Measurements from ENCODE around the gene ADARB2. TPM values are rescaled to one million over a fixed set of nuclear protein-coding genes. Genes with fewer than 3 reads are reported as not detected.
"Not testable (repeated sequence)": the region's sequence is repeated elsewhere in the genome, so short reads cannot be mapped to it uniquely, and the experiment has no call there.

The ADARB2 gene
- total and polyA plus RNA-seq, 5 donors, result 0.53 to 1.6 (median 0.59) TPM

- no peaks in the 10 kb centered on the region for H3K27me3 ChIP-seq (ENCODE audit: control insufficient read depth, insufficient read depth)
- WGBS, result 77% methylated on average over 19 of the region's 19 CpGs
- intact Hi-C loops (cut with DNase I), result no loop called here
- no peak overlapping the region for H3K27ac ChIP-seq (ENCODE audit: low read length)
- no peak overlapping the region for H3K4me3 ChIP-seq (ENCODE audit: low read length)
- no peaks in the 10 kb centered on the region for H3K9me3 ChIP-seq (ENCODE audit: control insufficient read depth, low read length)
- DNase-seq, result no peak
- no peak for ATAC-seq
- no peaks in the 10 kb centered on the region for H3K4me1 ChIP-seq (ENCODE audit: control insufficient read depth, insufficient read depth, low read length)
Measured at GRCh38 chr10:1465418-1465911, 271.9 kb downstream of the ADARB2 start.

- H3K27me3 ChIP-seq (ENCODE audit: control insufficient read depth, insufficient read depth), result no peaks in the 10 kb centered on the region
- no peaks in the 10 kb centered on the region for H3K4me1 ChIP-seq (ENCODE audit: control insufficient read depth, insufficient read depth, low read length)
- intact Hi-C loops (cut with DNase I), result no loop called here
- H3K4me3 ChIP-seq (ENCODE audit: low read length), result no peak overlapping the region
- ATAC-seq (no peak), DNase-seq (no peak)
- 21% methylated on average over 17 of the region's 17 CpGs for WGBS
- H3K27ac ChIP-seq (ENCODE audit: low read length), result no peak overlapping the region
- H3K9me3 ChIP-seq (ENCODE audit: control insufficient read depth, low read length), result no peaks in the 10 kb centered on the region
Measured at GRCh38 chr10:1464881-1465417, 272.4 kb downstream of the ADARB2 start.

- H3K27me3 ChIP-seq (ENCODE audit: control insufficient read depth, insufficient read depth); H3K4me1 ChIP-seq (ENCODE audit: control insufficient read depth, insufficient read depth, low read length); H3K9me3 ChIP-seq (ENCODE audit: control insufficient read depth, low read length); H3K27ac ChIP-seq (ENCODE audit: low read length); H3K4me3 ChIP-seq (ENCODE audit: low read length); ATAC-seq; DNase-seq; intact Hi-C loops (cut with DNase I): not testable (repeated sequence)
- 88% methylated on average over 26 of the region's 26 CpGs for WGBS
Measured at GRCh38 chr10:1463971-1464370, 273.4 kb downstream of the ADARB2 start.

GRCh38 chr10:1462994-1463633, 274.2 kb downstream of the ADARB2 start:
- WGBS, result 83% methylated on average over 23 of the region's 23 CpGs
- no peaks in the 10 kb centered on the region for H3K4me1 ChIP-seq (ENCODE audit: control insufficient read depth, insufficient read depth, low read length)
- ATAC-seq (no peak), DNase-seq (no peak)
- no peak overlapping the region for H3K4me3 ChIP-seq (ENCODE audit: low read length)
- intact Hi-C loops (cut with DNase I), result no loop called here
- no peaks in the 10 kb centered on the region for H3K27me3 ChIP-seq (ENCODE audit: control insufficient read depth, insufficient read depth)
- no peak overlapping the region for H3K27ac ChIP-seq (ENCODE audit: low read length)
- H3K9me3 ChIP-seq (ENCODE audit: control insufficient read depth, low read length), result no peaks in the 10 kb centered on the region

- intact Hi-C loops (cut with DNase I), result no loop called here
- WGBS, result 85% methylated on average over 1 of the region's 1 CpG
- H3K4me3 ChIP-seq (ENCODE audit: low read length), result no peak overlapping the region
Measured at GRCh38 chr10:1462521-1462920, 274.8 kb downstream of the ADARB2 start.

GRCh38 chr10:1462032-1462431, 275.3 kb downstream of the ADARB2 start:
- 75% methylated on average over 5 of the region's 5 CpGs for WGBS
- ATAC-seq, result no peak
- Histone ChIP-seq H3K4me3 (ENCODE audit: low read length) (no peak overlapping the region), H3K27me3 (ENCODE audit: control insufficient read depth, insufficient read depth) (no peaks in the 10 kb centered on the region), H3K9me3 (ENCODE audit: control insufficient read depth, low read length) (no peaks in the 10 kb centered on the region), H3K4me1 (ENCODE audit: control insufficient read depth, insufficient read depth, low read length) (no peaks in the 10 kb centered on the region), H3K27ac (ENCODE audit: low read length) (no peak overlapping the region)
- intact Hi-C loops (cut with DNase I), result no loop called here
- no peak for DNase-seq

More at GRCh38 chr10:1462521-1462920, 274.8 kb downstream of the ADARB2 start:
- Histone ChIP-seq H3K4me1 (ENCODE audit: control insufficient read depth, insufficient read depth, low read length) (no peaks in the 10 kb centered on the region), H3K27ac (ENCODE audit: low read length) (no peak overlapping the region), H3K9me3 (ENCODE audit: control insufficient read depth, low read length) (no peaks in the 10 kb centered on the region), H3K27me3 (ENCODE audit: control insufficient read depth, insufficient read depth) (no peaks in the 10 kb centered on the region)
- DNase-seq, result no peak
- no peak for ATAC-seq

DNA sequence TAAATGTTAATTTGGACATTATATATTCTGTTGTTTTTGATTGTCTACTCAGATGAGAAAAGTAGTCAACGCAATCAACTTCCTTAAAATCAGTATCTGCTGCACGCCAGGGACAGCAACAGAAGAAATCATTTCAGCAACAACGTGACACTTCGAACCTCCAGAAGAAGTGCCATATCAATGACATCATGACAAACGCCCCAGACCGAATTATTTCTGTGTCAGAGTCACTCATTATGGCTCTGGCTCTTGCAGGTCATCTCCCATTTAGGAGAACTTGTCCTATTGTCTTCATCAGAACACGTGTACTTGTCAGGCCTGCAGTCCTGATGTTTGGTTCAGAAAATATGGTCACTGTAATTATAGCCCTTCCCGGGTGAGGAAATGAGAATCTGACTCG, 276.3 kb downstream of the ADARB2 start:
- WGBS, result 36% methylated on average over 9 of the region's 9 CpGs
- no peak for ATAC-seq
- no peak overlapping the region for H3K27ac ChIP-seq (ENCODE audit: low read length)

GRCh38 chr10:1459664-1460063, 277.7 kb downstream of the ADARB2 start:
- DNase-seq; H3K9me3 ChIP-seq (ENCODE audit: control insufficient read depth, low read length); H3K4me1 ChIP-seq (ENCODE audit: control insufficient read depth, insufficient read depth, low read length); intact Hi-C loops (cut with DNase I); H3K4me3 ChIP-seq (ENCODE audit: low read length); H3K27me3 ChIP-seq (ENCODE audit: control insufficient read depth, insufficient read depth); ATAC-seq; H3K27ac ChIP-seq (ENCODE audit: low read length): not testable (repeated sequence)
- WGBS, result 87% methylated on average over 6 of the region's 6 CpGs

More for the DNA sequence above, 276.3 kb downstream of the ADARB2 start:
- no peaks in the 10 kb centered on the region for H3K4me1 ChIP-seq (ENCODE audit: control insufficient read depth, insufficient read depth, low read length)
- no peak overlapping the region for H3K4me3 ChIP-seq (ENCODE audit: low read length)
- intact Hi-C loops (cut with DNase I), result no loop called here
- H3K27me3 ChIP-seq (ENCODE audit: control insufficient read depth, insufficient read depth), result no peaks in the 10 kb centered on the region
- no peaks in the 10 kb centered on the region for H3K9me3 ChIP-seq (ENCODE audit: control insufficient read depth, low read length)
- no peak for DNase-seq

DNA sequence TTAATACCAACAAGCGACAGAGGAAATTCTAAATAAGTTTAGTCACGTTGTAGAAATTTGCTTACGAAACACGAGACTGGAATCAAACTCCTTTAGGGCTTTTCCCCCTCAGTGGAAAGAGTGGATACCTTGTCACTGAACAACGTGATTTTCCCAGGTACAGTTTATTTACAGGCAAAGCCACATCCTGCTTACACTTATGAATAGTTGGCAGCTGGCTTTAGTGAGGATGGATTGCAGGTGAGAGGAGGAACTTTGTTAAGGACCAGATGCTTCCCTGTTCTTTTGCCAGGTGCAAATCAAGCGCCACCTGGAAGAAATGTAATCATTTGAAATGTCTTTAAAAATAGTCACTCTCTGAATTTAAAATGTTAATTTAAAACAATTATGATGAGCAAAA, 282.4 kb downstream of the ADARB2 start:
- Histone ChIP-seq H3K27me3 (ENCODE audit: control insufficient read depth, insufficient read depth) (no peaks in the 10 kb centered on the region), H3K27ac (ENCODE audit: low read length) (no peak overlapping the region), H3K9me3 (ENCODE audit: control insufficient read depth, low read length) (peaks cover 2% of the 10 kb centered on the region), H3K4me1 (ENCODE audit: control insufficient read depth, insufficient read depth, low read length) (no peaks in the 10 kb centered on the region), H3K4me3 (ENCODE audit: low read length) (no peak overlapping the region)
- no peak for DNase-seq
- intact Hi-C loops (cut with DNase I), result no loop called here
- WGBS, result 72% methylated on average over 6 of the region's 6 CpGs
- ATAC-seq, result no peak

GRCh38 chr10:1454428-1454827, 282.9 kb downstream of the ADARB2 start:
- no peak overlapping the region for H3K27ac ChIP-seq (ENCODE audit: low read length)
- no peaks in the 10 kb centered on the region for H3K4me1 ChIP-seq (ENCODE audit: control insufficient read depth, insufficient read depth, low read length)
- DNase-seq (no peak), ATAC-seq (no peak)
- no peaks in the 10 kb centered on the region for H3K27me3 ChIP-seq (ENCODE audit: control insufficient read depth, insufficient read depth)
- intact Hi-C loops (cut with DNase I), result no loop called here
- WGBS, result 76% methylated on average over 6 of the region's 6 CpGs
- peaks cover 2% of the 10 kb centered on the region for H3K9me3 ChIP-seq (ENCODE audit: control insufficient read depth, low read length)
- no peak overlapping the region for H3K4me3 ChIP-seq (ENCODE audit: low read length)

DNA sequence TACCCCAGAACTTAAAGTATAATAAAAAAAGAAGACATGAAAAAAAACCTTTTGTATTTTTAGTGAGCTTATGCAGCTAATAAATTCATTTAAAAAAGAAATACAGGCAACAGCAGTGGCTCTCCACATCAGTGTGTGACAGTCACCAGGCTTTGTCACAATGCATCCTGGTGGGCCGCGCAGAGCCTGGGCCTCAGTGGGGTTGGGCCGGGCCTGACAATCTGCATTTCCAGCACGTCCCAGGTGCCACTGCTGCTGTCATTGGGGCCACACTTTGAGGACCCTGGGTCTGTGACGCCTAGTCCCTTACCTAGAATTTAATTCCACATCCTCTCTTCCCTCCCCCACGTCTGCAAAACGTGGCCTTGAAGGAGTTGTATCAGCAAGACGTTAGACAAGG, 284.5 kb downstream of the ADARB2 start:
- H3K4me3 ChIP-seq (ENCODE audit: low read length), result no peak overlapping the region
- intact Hi-C loops (cut with DNase I), result no loop called here
- no peaks in the 10 kb centered on the region for H3K27me3 ChIP-seq (ENCODE audit: control insufficient read depth, insufficient read depth)
- DNase-seq, result no peak
- no peak overlapping the region for H3K27ac ChIP-seq (ENCODE audit: low read length)
- peaks cover 2% of the 10 kb centered on the region for H3K9me3 ChIP-seq (ENCODE audit: control insufficient read depth, low read length)
- no peaks in the 10 kb centered on the region for H3K4me1 ChIP-seq (ENCODE audit: control insufficient read depth, insufficient read depth, low read length)
- no peak for ATAC-seq
- WGBS, result 62% methylated on average over 8 of the region's 8 CpGs
